SK-N-MC (cell line): ENCODE measurements around the gene ABHD17B.
A peak's percentile ranks its signal among the peaks of the same experiment; 100 is the strongest.
"Not testable (repeated sequence)": the region's sequence is repeated elsewhere in the genome, so short reads cannot be mapped to it uniquely, and the experiment has no call there.

Experiments
- DNase-seq: peaks from one replicate; pipeline ENCODE4 v3.0.0-alpha.2; 2011; ENCODE audit warnings: low read depth, low spot score
- H3K27ac ChIP-seq: fragments of 200-600 bp; sonication (generic); 2 replicates; pipeline ENCODE4 v1.5.1; 2016; ENCODE audit warnings: mixed run types
- H3K36me3 ChIP-seq: fragments of 200-600 bp; sonication (generic); 2 replicates; pipeline ENCODE4 v1.6.1; 2017; ENCODE audit warnings: antibody characterized with exemption, low read length, mixed read lengths; ENCODE audit not compliant: insufficient read depth
- H3K4me3 ChIP-seq: fragments of 200-600 bp; sonication (generic); 2 replicates; pipeline ENCODE4 v1.5.1; 2016
- H3K9ac ChIP-seq: fragments of 200-600 bp; sonication (generic); 2 replicates; pipeline ENCODE4 v1.8.0; 2017; ENCODE audit warnings: mixed run types, mixed read lengths; ENCODE audit not compliant: insufficient read length
- H3K9me3 ChIP-seq: fragments of 200-600 bp; sonication (generic); 2 replicates; pipeline ENCODE4 v1.6.1; 2017; ENCODE audit warnings: low read depth, mild to moderate bottlenecking, antibody characterized with exemption, low read length, moderate library complexity, mixed read lengths
- EZH2 ChIP-seq: fragments of 200-600 bp; sonication (generic); IDR thresholded peaks from one replicate; pipeline ENCODE4 v1.6.1; 2017; ENCODE audit warnings: antibody characterized with exemption
- FOXP2 ChIP-seq: optimal IDR thresholded peaks from 2 replicates; pipeline ENCODE3; 2011; ENCODE audit warnings: mild to moderate bottlenecking, moderate library complexity; ENCODE audit not compliant: insufficient read depth; ENCODE audit errors: extremely low read length, control extremely low read depth
- POLR2AphosphoS5 ChIP-seq: IDR thresholded peaks from 2 replicates; pipeline ENCODE4 v1.6.1; 2012; ENCODE audit warnings: mild to moderate bottlenecking, low read depth, low read length, borderline replicate concordance

Gene ABHD17B

DNA sequence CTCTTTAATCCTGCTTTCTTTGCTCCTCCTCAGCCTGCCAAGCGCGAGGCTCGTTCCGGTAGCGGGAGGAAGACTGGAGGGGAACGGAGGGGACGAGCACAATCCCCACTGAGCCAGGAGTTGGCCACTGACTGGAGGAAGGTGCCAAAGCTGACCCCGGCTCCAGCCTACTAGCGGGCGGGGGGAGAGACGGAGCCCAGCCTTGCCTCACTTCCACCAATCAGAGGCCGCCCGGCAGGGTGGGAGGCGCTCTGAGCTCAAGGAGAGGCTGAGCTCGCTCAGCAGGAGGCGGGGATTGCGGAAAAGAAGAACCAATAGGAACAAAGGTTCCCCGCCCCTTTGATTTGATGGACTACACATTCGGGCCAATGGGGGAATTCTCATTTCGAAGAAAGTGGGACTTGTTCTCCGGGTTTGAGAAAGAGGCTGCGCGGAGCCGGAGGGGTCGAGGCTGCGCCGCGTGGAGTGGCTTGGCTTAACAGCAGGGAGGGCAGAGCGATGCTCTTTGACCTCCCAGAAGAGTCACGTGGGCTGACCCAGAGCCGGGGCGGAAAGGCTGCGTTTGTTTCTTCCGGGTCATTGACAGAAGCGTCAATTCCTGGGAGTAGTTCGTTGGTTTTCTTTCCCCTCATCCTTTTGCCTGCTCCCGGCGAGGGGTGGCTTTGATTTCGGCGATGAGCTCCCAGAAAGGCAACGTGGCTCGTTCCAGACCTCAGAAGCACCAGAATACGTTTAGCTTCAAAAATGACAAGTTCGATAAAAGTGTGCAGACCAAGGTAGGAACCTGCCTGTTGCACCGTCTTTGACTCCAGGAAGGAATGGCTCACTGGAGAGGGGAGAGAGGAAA lies at the start of gene ABHD17B, which contains the start of gene C9orf85:
ABHD17B (minus strand) TSS at position 133 of the 847 bp plus-strand sequence. CDS start 36,113 bp downstream, outside the sequence.
C9orf85 (plus strand) TSS at position 579 of the 847 bp plus-strand sequence; CDS start at position 675, 96 bp downstream.
- H3K9me3 ChIP-seq, result no peaks in the 10 kb centered on the region
- DNase-seq, result peak; percentile 97
- peak within 1 kb of the TSS; percentile 95 for H3K4me3 ChIP-seq
- H3K27ac ChIP-seq, result peak within 1 kb of the TSS; percentile 81
- H3K9ac ChIP-seq, result peak within 1 kb of the TSS; percentile 76
- no peaks in the 10 kb centered on the region for H3K36me3 ChIP-seq
- no peak for TF ChIP-seq FOXP2
- peak; percentile 89 for TF ChIP-seq POLR2AphosphoS5
- TF ChIP-seq EZH2, result no peak

DNA sequence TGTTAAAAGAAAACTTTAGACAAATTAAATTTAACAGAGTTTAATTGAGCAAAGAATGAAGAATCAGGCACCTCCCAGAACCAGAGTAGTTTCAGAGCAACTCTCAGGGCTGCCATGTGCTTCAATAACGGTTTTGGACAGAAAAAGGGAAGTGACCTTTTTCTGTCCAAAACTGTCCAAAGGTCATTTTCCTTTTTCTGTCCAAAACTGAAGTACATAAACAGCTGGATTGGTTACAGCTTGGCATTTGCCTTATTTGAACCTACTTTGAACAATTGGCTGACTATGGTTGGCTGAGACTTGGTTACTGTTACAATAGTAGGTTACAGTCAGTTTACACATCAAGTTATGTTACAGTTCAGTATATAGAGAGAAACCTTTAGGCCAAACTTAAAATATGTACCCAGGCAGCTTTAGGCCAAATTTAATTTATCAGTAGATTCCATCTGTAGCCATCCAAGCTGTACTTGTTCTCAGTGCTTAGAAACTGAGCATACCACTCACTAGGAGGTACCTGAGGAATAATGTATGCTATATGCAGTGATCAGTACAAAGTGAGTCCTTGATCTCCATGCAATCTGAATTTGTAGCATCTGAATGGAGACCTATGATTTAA lies 44.4 kb upstream of the ABHD17B start:
- Histone ChIP-seq H3K9ac (no peak overlapping the region), H3K9me3 (no peaks in the 10 kb centered on the region), H3K36me3 (no peaks in the 10 kb centered on the region), H3K4me3 (no peak overlapping the region), H3K27ac (no peak overlapping the region)
- DNase-seq, result no peak
- TF ChIP-seq POLR2AphosphoS5 (no peak), EZH2 (no peak), FOXP2 (no peak)

DNA sequence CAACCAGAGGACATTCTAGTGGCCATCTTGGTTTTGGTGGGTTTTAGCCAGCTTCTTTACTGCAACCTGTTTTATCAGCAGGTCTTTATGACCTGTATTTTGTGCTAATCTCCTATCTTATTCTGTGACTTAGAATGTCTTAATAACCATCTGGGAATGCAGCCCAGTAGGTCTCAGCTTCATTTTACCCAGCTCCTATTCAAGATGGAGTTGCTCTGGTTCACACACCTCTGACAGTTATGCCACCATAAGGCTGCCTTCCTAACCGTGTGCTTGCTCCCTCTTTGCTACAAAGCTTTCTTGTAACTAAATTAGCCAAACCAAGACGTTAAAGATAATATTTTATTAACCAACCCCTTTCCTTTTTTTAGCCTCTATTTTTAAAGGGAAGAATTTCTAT lies 43.7 kb upstream of the ABHD17B start:
- not testable (repeated sequence) for DNase-seq, H3K9ac ChIP-seq, H3K36me3 ChIP-seq, H3K9me3 ChIP-seq, H3K4me3 ChIP-seq, H3K27ac ChIP-seq

DNA sequence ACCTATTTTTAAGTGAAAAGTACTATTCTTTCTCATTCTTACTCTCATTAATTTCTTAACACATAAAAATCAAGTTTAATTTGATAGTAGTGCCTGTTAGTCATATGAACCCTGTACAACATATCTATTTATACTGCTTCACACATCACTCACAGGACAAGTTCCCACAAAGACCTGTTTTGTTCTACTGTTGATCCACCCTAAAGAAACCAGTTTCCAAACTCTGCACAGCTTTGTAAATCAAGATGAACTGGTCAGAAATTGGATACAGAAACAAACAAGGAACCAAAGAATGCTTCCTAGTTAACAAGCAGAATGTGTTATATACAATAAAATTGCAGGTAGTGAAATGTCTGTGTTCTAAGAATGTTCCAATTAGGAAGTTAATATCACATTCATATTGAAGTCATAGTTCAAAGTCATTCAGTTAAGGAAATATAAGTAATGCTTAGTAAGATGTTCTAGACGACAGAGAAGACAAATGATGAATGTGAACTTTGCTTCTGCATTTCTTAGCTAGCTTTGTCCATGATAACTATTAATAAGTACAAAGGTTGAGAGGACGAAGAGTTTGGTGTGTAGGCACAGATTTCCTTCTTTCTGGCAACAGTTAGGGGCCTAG lies 33.9 kb upstream of the ABHD17B start:
- Histone ChIP-seq H3K36me3 (peaks cover 7% of the 10 kb centered on the region; the same call in 1 of the 2 replicates), H3K4me3 (no peak overlapping the region), H3K9ac (no peak overlapping the region), H3K27ac (no peak overlapping the region), H3K9me3 (no peaks in the 10 kb centered on the region)
- no peak for DNase-seq
- no peak for TF ChIP-seq FOXP2

DNA sequence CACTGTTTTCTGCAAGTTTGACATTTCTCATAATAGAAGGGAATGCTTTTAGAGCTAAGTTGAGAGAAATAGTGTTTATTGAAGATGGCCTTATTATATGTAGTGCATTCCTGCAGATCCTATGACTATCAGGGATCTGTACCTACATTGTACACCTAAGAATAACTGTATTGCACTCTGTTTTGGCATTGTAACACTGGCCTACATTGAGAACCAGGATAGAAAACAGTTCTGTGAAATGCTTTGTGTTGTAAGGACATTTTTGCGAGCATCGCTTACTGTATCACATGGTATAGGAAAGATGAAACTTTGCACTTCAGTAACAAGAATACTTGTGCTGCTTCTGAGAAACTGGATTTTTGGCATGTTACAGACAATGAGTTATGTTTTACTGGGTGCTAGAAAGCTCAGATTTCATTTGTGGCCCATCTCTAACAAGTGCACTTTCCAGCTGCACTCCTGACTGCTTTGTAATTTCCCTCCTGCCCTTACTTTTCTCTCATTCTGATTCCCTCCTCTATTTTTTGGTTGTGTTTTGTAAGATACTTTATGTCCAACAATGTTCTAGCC lies 31.1 kb upstream of the ABHD17B start:
- Histone ChIP-seq H3K9me3 (no peaks in the 10 kb centered on the region), H3K27ac (no peak overlapping the region), H3K36me3 (no peaks in the 10 kb centered on the region; the same call in 1 of the 2 replicates), H3K9ac (no peak overlapping the region), H3K4me3 (no peak overlapping the region)
- TF ChIP-seq FOXP2, result no peak
- TF ChIP-seq EZH2, result no peak
- TF ChIP-seq POLR2AphosphoS5, result no peak
- DNase-seq, result no peak

DNA sequence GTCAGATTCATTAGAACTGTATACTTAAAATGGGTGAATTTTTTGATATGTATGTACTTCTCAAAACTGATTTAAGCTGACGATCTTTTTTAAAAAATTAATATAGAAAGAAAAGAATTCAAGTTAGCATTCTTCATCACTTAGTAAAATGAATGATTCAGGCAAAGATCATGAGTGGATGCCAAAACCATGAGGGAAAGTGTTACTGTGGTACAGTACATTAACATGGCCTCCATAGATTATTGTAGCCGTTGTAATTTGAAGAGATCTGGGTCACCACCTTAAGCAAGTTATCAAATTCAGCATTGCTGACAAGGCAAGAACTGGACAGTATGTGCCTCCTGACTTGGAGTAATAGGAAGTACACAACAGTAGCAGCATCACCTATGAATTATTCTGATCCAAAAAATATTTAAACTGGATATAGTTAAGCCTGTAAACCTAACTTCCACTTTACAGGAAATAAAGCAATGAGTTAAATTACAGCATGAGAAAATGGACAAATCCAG lies 30.1 kb upstream of the ABHD17B start:
- no peak overlapping the region for H3K27ac ChIP-seq
- no peak overlapping the region for H3K4me3 ChIP-seq
- no peak for DNase-seq
- TF ChIP-seq EZH2 (no peak), POLR2AphosphoS5 (no peak), FOXP2 (no peak)
- H3K9ac ChIP-seq, result no peak overlapping the region
- no peaks in the 10 kb centered on the region for H3K9me3 ChIP-seq
- no peaks in the 10 kb centered on the region for H3K36me3 ChIP-seq

DNA sequence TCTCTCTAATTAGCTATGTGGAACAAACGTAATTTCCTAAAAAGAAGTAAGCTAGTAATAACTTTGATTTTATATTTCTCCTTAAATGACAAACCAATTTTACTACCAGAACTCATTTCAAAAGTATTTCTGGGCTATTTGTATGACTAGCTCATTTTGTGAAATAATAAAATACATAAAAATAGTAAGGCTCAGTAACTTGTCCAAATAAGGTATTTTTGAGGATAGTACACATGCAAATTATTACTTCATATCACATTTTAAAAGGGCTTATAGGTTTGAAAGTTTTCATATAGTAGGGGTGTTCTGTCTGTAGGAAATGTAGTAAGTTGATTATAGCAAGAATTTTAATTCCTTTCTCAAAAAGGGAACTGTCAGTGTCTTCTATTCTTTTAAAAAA lies 26.9 kb upstream of the ABHD17B start:
- peak overlapping the region; percentile 20 for H3K9ac ChIP-seq
- peaks cover 5% of the 10 kb centered on the region; the same call in 1 of the 2 replicates for H3K36me3 ChIP-seq
- DNase-seq, result no peak
- no peaks in the 10 kb centered on the region; the same call in 1 of the 2 replicates for H3K9me3 ChIP-seq
- no peak for TF ChIP-seq EZH2
- no peak for TF ChIP-seq FOXP2
- no peak for TF ChIP-seq POLR2AphosphoS5
- peak overlapping the region; percentile 47; the same call in 1 of the 2 replicates for H3K27ac ChIP-seq
- H3K4me3 ChIP-seq, result peak overlapping the region; percentile 14; the same call in 1 of the 2 replicates
